Measurements from ENCODE around the gene MED22. TPM values are rescaled to one million over a fixed set of nuclear protein-coding genes. Genes with fewer than 3 reads are reported as not detected.

The MED22 gene
- total RNA-seq, 4 donors from 2014 or later = 10.8 to 22.5 (median 15.9) TPM

DNA sequence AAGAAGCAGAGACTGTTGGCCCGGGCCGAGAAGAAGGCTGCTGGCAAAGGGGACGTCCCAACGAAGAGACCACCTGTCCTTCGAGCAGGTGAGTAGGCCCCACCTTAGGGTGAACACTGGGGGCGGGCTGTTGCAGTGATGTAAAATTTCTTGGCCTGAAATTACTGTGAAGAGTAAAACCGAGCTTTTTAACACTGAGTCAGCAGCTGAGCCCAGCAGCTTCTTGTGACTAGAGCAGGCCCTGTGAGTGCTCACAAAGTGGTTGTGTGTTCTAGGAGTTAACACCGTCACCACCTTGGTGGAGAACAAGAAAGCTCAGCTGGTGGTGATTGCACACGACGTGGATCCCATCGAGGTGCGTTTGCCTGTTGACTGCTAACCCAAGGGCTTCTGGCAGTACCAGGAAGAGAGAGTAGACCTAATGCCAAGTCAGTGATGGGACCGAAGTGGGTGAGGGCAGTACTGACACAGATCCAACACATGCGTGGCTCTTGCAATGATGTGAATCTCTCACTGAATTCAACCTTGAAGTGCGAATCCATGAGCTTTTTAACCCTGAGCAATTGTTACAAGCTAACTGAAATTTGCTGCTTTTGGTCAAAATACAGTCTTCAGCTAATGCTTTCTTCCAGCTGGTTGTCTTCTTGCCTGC lies 2.2 kb upstream of the MED22 start:
- TF ChIP-seq, protein P1, sequence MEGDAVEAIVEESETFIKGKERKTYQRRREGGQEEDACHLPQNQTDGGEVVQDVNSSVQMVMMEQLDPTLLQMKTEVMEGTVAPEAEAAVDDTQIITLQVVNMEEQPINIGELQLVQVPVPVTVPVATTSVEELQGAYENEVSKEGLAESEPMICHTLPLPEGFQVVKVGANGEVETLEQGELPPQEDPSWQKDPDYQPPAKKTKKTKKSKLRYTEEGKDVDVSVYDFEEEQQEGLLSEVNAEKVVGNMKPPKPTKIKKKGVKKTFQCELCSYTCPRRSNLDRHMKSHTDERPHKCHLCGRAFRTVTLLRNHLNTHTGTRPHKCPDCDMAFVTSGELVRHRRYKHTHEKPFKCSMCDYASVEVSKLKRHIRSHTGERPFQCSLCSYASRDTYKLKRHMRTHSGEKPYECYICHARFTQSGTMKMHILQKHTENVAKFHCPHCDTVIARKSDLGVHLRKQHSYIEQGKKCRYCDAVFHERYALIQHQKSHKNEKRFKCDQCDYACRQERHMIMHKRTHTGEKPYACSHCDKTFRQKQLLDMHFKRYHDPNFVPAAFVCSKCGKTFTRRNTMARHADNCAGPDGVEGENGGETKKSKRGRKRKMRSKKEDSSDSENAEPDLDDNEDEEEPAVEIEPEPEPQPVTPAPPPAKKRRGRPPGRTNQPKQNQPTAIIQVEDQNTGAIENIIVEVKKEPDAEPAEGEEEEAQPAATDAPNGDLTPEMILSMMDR (IDR thresholded peaks at IDR 0.05) = no peak
- Histone ChIP-seq H3K9me3 (no peaks in the 10 kb centered on the region), H3K4me1 (peaks cover 16 to 67% (median 25%) of the 10 kb centered on the region in 3 donors), H3K27ac (peak overlapping the region in 2 of 4 donors; percentile 95 to 96), H3K27me3 (no peaks in the 10 kb centered on the region), H3K4me3 (peak overlapping the region in 2 of 4 donors; percentile 90 to 95), H3K36me3 (peaks cover 29 to 72% (median 35%) of the 10 kb centered on the region in 3 donors)
- 56 to 59% methylated on average over 15 of the region's 15 CpGs for WGBS, 2 donors
- intact Hi-C loops (cut with DNase I) = no loop called here
- no peak for DNase-seq

DNA sequence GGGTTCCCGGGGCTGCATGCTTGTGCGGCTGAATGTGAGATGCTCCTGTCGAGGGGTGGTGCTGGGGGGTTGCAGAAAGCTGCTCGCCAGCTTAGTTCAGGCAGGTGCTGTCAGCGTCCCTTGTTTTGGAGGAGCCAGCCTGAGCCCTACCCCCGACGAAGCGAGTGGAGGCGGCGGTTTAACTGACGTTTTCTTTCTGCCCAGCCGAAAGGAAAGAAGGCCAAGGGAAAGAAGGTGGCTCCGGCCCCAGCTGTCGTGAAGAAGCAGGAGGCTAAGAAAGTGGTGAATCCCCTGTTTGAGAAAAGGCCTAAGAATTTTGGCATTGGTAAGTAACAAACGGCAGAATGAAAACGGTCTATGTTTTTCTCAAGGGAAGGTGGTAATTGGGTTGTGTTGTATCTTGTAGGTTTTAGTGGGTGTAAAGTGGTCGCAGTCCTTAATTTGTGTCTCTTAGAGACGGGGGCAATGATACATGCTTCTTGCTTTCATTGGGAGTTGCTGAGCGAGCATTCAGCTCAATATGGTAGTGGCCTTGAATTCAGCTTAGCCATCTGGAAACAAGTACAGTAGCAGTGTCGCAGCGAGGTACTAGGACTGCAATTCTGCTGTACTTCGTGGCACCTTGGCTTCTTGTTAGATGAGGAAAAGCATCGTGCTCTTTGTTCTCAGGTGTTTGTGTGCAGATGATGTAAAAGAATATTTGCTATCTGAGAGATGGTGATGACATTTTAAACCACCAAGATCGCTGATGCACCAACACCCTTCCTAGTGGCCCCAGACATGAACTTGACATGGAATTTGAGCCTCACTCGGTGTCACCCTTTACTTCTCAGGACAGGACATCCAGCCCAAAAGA lies 1.0 kb upstream of the MED22 start:
- peaks cover 16 to 58% (median 24%) of the 10 kb centered on the region in 3 donors for H3K4me1 ChIP-seq
- H3K36me3 ChIP-seq = peaks cover 37 to 75% (median 47%) of the 10 kb centered on the region in 3 donors
- intact Hi-C loops (cut with DNase I) = no loop called here
- no peaks in the 10 kb centered on the region for H3K27me3 ChIP-seq
- H3K9me3 ChIP-seq = no peaks in the 10 kb centered on the region
- TF ChIP-seq, protein P1 (IDR thresholded peaks at IDR 0.05) = no peak
- no peak for TF ChIP-seq POLR2A (IDR thresholded peaks at IDR 0.05)
- H3K4me3 ChIP-seq = peak overlapping the region; percentile 81 to 97 (median 92)
- peak overlapping the region; percentile 93 to 96 (median 95) for H3K27ac ChIP-seq
- DNase-seq = no peak
- 11 to 14% methylated on average over 20 to 21 of the region's 25 CpGs for WGBS, 2 donors

DNA sequence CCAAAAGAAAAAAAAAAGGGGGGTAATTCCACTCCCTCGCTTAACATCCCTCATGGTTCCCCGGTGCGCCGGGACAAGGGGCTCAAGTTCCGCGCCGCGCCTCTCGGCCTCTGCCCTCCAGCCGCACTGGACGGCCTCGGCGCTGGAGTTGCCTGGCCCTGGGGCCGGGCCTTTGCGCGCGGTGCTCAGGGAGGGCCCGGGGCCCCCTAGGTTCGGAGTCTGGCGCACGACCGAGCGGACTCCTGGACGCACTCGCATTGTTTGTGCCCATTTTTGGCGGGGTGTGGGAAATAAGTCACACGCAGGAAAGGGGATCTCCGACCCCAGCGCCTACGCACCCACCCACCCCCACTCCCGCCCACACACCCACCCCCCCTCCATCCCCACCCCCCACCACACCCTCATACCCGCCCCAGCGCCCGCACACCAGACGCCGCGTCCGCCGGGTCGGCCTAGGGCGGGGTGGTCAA lies 381 bp downstream of the MED22 start:
- intact Hi-C loops (cut with DNase I) = no loop called here
- no peak for DNase-seq
- Histone ChIP-seq H3K9me3 (no peaks in the 10 kb centered on the region), H3K4me1 (peaks cover 16 to 60% (median 24%) of the 10 kb centered on the region in 3 donors), H3K36me3 (peaks cover 51 to 75% (median 54%) of the 10 kb centered on the region in 3 donors), H3K4me3 (peak overlapping the region; percentile 81 to 97 (median 92)), H3K27ac (peak overlapping the region; percentile 93 to 96 (median 95)), H3K27me3 (no peaks in the 10 kb centered on the region)
- TF ChIP-seq, protein P1 (IDR thresholded peaks at IDR 0.05) = peak in 1 of 6 experiments; percentile 9
- no peak for TF ChIP-seq POLR2A (IDR thresholded peaks at IDR 0.05)
- 0% methylated on average over 10 to 15 of the region's 41 CpGs for WGBS, 2 donors

DNA sequence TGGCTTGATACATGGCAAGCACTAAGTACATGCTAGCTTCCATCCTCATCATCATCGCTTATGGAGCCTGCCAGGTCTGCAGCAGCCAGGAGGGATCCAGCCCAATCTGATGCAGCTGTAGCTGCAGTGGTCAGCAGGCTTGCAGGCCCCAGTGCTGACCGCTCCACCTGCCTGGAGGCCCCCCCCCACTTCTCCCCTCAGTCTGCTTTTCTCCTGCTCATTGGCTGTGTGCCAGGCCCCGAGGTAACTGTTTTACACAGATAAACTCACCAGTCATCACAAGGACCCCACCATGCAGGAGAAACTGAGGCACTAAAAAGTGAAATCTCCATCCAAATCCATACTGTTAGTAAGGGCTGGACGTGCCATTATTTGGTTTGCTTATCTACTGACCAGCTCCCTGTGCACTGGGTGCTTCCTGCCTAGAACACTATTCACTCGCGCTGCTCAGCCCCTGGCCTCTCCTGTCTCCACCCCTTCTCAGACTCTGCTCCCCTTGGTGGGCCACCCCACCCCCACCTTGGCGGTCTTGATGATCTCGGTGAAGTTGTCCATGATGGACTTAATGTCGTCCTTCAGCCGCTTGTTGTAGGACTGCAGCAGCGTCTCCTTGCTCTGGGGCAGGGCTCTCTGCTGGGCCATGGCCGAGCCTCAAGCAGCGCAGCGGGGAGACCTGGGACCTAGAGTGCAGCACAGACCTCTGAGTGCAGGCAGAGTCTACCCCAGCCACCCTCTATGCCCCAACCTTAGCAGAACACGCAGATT lies 1.7 kb downstream of the MED22 start:
- Histone ChIP-seq H3K27me3 (no peaks in the 10 kb centered on the region), H3K27ac (peak overlapping the region; percentile 93 to 96 (median 95)), H3K9me3 (no peaks in the 10 kb centered on the region), H3K4me3 (peak overlapping the region in 3 of 4 donors; percentile 90 to 97 (median 95)), H3K4me1 (peaks cover 16 to 64% (median 24%) of the 10 kb centered on the region in 3 donors), H3K36me3 (peaks cover 40 to 75% (median 43%) of the 10 kb centered on the region in 3 donors)
- DNase-seq = no peak
- no peak for TF ChIP-seq POLR2A (IDR thresholded peaks at IDR 0.05)
- TF ChIP-seq, protein P1 (IDR thresholded peaks at IDR 0.05) = no peak
- intact Hi-C loops (cut with DNase I) = no loop called here
- WGBS, 2 donors = 68 to 75% methylated on average over 6 to 7 of the region's 15 CpGs
